GM18499 (cell line): Measurements from ENCODE around the gene EREG.
"Not testable (repeated sequence)": the region's sequence is repeated elsewhere in the genome, so short reads cannot be mapped to it uniquely, and the experiment has no call there.

Experiments
- ATAC-seq: cut with Tn5 transposase; IDR thresholded peaks from one replicate; pipeline ENCODE4 v1.9.1; 2021; ENCODE audit warnings: moderate number of reproducible peaks; ENCODE audit not compliant: insufficient read depth, unreplicated experiment

EREG gene

DNA sequence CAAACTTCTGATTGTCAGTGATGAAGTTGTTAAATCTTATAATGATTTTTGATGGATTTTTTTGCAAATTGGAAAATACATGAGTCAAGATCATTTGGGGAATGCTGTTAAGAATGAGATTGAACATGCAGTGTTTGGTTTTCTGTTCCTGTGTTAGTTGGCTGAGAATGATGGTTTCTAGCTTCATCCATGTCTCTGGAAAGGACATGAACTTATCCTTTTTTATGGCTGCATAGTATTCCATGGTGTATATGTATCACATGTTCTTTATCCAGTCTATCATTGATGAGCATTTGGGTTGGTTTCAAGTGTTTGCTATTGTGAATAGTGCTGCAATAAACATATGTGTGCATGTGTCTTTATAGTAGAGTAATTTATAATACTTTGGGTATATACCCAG is 24.5 kb upstream of the EREG start:
- ATAC-seq: not testable (repeated sequence)

DNA sequence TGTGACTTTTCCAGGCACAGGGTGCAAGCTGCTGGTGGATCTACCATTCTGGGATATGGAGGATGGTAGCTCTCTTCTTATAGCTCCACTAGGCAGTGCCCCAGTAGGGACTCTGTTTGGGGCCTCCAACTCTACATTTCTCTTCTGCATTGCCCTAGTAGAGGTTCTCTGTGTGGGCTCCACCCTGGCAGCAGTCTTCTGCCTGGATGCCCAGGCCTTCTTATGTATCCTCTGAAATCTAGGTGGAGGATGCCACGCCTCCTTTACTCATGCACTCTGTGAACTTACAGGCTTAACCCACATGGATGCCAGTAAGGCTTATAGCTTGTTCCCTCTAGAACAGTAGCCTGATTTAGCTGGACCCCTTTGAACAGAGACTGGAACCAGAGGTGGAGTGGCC is 20.9 kb upstream of the EREG start:
- no peak for ATAC-seq

DNA sequence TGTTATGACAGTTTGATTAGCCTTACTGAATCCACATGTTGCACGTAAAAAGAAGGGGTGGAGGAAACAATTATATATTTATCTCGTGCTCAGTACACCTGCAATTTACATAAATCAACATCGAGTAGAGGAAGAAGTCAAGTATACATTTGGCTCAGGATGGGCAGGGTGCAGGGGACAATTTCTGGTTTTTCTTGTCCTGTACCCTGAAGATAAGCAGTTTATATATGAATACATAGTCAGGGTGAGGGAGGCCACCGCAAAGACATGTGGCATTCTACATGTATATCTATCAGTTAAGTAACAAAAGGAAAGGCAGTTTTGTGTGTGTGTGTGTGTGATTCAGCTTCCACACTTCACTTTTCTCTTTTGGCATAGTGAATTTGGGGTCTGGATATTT is 11.1 kb upstream of the EREG start:
- ATAC-seq: no peak

DNA sequence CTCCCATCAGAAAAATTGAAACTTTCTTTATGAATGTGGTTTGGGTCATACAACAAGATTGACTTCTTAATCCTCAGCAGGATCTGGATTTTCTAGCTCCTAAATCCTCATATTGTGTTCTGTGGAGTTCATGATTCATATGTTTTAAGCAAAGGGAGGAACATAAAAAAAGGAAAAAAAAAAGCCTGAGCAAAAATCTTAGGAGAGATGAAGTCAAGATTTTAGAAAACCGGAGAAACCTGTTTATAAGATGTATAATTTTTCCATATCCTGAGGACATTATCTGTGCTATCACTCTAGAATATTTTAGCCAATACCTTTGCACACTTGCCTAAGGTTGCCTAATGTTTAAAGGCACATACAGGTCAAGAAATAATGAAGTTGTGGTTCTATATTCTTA is 7.0 kb upstream of the EREG start:
- no peak for ATAC-seq

DNA sequence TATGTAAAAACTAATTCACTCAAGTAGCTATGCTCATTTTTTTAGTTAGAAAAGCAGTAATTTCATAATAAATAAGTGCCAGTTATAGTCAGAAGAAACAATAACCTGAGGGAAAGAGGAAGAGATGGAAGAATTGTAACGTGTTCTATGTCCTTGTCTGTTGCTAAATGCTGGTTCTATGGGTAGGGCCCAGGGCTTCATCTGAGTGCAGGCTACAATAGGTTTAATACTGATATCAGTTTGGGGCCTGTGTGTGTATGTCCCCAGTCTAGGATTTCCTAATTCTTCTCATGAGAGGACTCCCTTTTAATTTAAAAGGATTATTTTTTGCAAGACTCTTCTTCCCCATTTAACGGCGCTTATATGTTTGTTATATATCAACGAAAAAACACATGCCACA is 3.3 kb upstream of the EREG start:
- ATAC-seq: no peak

DNA sequence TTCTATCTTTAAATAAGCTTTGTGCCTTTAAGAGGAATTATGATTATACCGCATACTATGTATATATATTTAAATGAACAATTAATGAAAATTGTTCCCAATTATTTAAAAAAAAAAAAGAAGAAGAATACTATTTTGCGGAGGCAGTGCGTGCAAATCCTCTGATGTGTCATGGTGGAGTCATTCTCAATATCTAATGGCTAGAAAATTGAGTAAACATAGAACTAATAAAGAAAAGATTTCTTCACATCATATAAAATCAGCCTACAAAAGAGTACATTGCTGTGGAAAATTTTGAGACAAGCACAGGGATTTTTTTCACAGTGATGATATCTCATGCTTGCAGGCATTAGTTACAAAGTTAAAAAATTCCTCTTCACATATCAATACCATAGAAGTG is 2.6 kb upstream of the EREG start:
- ATAC-seq: no peak

DNA sequence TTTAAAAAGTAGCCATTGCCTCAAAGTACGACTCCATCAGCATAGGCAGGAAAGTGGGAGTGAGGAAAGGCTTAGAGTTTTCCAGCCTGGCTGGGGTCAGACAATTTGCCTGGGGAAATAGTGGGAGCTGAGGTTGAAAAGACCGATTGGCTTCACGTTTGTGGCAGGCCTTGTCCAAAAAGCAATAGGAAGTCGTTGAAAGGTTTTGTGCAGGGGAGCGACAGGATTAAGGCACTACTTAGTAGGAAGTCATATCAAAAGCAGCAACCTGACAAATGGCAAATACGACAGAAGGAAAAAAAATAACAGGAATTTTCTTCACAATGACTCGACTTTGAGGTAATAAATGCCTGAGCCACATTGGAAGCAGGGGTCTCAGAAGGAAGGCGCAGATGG is 691 bp upstream of the EREG start:
- ATAC-seq: no peak

DNA sequence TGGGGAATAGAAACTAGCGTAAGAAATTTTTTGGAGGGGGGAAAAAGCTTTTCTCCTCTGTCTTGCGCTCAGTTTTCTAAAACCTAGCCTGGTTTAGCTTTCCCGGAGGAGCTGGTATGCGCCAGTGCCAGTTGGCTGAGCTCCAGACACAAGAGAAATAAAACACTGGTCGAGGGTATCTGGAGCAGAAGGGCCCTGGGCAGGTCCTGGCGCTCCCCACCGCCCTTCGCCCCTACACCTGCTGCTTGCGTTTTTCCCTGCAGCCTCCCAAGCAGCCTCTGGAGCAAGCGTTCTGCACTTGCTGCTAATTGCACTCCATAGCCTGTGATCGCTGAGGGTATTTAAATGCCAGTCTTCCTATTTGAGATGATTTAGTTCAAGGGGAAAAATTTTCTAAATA is 816 bp downstream of the EREG start:
- no peak for ATAC-seq

DNA sequence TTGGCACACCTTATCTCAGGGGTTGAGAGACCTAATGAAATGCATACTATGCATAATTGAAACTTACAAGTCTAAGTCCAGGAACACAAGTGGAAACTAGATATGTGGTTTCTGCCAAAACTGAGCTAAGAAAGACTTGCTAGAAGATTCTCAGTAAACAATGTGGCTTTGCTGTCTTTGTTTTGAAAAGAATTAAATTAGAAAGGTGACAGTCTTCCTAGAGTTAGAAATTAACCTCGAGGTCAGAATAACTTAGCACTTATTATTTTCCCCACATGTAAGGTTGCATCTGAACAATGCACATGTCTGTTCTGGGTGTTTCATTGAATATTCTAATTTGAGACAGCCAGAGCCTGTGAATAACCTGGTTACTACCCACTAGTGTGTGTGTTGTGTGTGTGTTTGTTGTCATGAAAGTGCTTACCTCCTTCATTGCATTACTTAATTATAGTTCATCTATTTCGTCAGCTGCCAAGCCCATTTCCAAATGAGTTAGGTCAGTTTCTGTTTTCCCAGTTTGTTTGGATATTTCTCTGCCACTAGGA is 1.5 kb downstream of the EREG start:
- ATAC-seq: no peak

DNA sequence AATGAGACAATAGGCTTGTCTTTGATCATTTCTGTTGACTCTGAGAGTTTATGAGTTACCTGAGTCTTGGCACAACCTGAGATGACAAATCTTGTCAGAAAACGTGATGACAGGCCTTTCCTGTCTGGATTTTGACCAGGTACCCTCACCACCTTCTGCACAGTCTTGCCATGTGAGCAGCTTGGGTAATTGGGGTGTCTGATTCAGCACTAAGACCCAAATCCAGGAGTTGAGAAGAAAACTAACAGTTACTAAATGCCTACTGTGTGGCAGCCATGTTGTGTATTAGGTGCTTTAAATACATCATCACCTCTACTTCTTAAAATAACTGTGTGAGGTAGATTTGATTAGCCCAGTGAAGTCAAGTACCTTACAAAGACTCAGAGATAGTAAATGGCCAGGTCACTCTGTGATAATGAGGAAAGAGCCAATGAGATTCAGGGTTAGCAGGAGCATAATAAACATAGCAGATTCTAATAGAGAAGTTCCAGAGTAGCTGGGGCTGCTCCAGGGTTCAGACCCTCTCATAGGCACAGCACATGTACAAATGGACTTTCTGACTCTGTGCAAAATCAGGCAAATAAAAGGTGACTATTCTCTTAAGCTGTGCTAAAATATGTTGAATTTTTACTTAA is 2.8 kb downstream of the EREG start:
- no peak for ATAC-seq

DNA sequence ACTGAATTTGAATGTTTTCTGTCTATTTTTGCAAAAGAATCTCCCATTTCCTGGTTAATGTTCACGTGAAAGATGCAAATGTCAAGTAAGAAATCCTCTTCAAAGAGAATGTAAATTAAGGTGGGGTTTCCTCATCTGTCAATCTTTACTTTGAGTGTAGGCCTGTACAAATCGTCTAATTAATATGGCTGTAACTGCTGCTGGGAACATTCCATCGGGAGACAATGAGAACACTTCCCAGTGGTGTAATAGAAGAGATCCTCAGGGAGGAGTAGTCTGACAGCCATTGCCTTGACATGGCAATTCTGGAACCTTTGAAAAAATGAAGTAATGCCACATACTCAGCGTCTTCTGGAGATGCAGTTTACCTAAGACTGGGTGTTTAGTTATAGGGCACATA is 3.7 kb downstream of the EREG start:
- ATAC-seq: no peak

DNA sequence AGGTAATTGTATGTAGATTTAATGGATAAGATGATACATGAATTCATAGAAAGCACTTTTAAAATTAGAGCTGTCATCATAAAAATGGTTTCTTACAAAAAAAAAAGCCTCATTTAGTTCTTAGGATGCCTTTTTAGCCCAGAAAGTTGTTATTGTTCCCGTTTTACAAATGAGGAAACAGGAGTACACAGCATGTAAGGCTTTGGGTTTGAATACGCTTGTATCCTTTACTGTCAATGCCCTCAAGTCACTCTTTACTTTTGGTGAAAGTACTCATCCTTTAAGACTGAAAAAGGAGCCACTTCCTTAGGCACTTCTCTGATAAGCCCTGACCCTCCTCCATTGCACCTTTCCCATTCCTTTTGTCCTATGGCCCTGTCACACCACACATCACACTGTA is 4.9 kb downstream of the EREG start:
- ATAC-seq: no peak

DNA sequence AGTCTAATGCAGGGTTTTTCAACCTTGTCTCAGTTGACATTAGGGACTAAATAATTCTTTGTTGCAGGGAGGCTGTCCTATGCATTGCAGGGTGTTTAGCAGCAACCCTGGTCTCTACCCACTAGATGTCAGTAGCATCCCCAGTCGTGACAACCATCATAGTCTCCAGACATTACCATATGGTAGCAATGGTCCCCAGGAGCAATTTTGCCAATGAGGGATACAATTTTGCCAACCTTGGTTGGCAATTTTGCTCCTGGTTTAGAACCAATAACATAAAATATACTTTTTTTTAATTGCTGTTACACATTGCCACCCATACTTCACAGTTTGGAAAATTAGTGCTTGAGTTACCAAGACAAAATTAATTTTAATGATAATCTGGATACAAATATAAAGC is 6.0 kb downstream of the EREG start:
- no peak for ATAC-seq

DNA sequence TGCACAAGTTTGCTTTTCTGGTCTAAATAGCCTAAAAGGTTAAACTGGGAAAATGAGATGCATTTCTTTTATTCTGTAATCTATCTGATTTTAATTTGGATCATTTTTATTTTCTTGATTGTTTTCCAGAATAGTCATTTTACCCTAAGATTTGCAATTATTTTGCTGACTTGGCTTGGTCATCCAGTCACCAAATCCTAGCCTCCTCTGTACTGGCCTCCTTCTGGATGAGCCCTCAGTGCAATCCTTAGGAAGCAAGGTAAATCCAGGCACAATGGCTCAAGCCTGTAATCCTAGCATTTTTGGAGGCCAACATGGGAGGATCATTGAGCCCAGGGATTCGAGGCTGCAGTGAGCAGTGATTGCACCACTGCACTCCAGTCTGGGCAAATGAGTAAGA is 9.2 kb downstream of the EREG start:
- ATAC-seq: no peak

DNA sequence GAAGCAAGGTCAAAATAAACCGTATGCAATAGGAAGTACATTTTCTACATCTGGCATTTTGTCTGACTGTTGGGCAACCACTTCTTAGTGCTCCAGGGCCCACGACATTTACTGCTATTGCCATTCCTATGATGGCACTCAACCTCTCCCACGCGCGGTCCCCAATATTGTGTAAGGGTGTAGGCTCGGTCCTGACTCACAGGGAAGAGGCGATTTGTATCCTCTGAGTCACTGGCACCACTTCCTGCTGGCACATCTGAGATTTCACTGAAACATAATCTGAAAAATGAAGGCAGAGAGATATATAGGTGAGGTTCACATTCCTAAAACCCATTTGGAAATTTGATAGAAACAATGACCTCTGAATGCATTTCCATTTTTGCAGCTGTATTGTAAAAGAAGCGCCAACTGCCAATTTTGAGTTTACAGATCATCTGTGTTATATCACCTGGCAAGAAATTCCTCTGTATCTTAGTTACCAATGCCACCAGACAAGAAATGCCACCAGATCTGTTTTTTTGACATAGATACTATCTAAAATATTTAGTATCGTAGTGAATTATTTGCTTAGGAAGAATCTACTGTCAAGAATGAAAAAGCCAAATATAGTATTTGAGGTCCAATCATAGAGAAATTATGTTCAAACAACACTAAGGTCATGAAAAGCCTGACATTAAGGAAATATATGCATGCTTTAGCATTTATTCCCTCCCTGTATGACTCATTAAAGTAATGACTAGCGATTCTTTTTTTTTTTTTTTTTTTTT is 9.8 kb downstream of the EREG start:
- no peak for ATAC-seq

DNA sequence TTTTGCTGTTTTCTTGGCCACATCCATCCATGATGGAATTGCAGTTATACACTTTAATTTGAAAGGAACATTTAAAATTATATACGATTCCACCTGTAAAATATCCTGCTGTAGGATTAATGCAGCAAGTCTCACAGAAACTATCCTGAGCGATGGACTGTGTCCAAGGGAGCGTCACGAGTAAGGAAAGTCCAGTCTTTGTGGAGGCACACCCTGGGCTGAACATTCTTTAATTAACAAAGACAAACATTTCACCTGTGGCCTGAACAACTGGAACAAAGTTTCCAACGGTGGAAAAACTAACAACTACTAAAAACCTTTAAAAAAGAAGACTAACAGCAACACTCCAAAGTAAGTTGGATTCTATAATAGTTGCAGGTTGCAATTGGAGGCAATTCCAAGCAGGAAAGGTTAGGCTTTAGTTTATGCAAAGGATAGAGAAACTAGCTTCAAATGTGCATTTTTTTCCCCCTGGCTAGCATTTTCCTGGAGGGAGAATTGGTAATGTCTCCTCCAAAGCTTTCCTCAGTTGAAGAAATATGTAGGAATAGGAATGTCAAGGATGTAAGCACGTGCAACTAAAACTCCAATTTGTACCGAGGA is 11.0 kb downstream of the EREG start:
- no peak for ATAC-seq

DNA sequence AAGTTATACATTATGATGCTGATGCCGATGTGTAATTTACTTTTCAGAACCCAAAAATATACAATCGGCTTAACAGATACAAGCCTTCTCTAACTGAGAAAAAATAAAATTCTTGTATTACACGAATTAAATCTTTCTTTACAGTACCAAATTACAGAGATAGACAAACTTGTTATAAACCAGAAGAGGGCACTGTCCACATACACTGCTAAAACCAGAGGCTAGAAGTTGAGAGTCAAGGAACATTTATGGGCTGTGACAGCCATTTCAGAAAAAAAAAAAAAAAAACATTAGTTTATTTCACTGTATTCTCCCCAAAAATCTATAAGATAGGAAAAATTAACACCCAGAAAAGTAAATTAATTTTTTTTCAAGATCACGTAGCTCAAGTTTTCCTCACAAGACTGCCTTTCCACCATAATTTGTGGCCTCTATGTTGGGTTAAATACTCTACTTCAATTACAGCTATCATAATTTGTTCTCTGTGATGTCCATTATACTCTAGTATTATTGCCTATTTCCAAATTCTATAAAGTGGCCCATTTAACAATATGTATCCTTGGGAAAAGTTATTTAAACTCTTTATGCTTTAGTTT is 12.0 kb downstream of the EREG start:
- no peak for ATAC-seq

DNA sequence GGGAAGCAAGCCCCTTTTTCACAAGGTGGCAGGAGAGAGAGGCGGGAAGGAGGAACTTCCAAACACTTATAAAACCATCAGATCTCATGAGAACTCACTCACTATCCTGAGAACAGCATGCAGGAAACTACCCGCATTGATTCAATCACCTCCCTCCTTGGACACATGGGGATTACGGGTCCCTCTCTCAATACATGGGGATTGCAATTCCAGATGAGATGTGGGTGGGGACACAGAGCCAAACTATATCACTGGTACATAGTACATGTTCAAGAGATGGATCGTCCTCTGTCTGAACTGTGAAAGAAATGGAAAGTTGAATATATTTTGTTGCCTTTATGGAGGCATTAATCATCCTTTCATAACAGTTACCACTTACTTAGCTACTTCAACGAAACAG is 12.8 kb downstream of the EREG start:
- no peak for ATAC-seq

DNA sequence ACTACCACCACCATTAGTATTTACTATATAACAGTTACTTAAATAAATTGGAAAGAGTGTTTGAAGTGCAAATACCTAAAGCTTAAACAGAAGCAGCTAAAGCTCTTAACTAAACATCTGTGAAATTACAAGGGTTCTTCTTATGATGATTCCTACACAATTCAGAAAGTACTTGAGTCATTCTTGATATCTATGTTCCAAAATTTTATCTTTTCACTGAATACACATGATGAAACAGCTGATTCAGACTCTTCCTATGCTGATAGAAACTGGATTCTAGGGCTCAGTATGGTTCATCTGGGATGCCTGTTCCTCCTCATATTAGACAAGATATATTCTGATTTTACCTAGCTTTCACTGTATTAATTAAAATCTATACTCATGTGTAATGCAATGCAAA is 13.6 kb downstream of the EREG start:
- no peak for ATAC-seq

DNA sequence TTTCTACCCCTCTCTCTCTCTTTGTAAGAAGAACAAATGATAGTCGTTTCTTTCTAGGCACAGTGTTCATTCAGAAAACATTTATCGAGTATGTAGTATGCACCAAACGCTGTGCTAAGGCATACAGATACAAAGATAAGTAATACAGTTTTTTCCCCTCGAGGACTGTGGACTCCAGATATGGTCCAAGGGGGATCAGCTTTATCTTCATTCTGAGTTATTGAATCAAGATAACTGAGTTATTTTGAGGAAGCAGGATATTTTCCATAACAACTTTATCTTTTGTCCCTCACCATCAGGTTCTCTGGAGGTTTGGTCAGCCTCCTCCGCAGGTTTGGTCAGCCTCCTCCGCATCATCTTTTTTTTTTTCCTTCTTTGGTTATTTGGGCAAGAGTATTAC is 15.0 kb downstream of the EREG start:
- no peak for ATAC-seq

DNA sequence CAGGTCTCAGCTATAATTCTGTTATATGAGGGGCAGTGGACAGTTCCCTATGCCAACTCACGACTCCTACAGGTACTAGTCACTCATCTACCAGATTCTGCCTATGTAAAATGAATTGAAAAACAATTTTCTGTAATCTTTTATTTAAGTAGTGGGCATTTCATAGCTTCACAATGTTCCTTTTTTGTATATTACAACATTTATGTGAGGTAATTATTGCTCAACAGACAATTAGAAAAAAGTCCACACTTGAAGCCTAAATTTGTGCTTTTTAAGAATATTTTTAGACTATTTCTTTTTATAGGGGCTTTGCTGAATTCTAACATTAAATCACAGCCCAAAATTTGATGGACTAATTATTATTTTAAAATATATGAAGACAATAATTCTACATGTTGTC is 20.4 kb downstream of the EREG start:
- ATAC-seq: no peak
